Psoas muscle (tissue), 8 donors: Measurements from ENCODE around the gene LMF1. TPM values are rescaled to one million over a fixed set of nuclear protein-coding genes. Genes with fewer than 3 reads are reported as not detected.

Experiments used
- ATAC-seq, 4 donors: fragments of 200-7000 bp; cut with Tn5 transposase; one replicate each; pipeline ENCODE4 v1.9.1; 2020; ENCODE audit warnings: moderate library complexity in 3 of 4, mild to moderate bottlenecking in 2 of 4
- DNase-seq, 2 donors: peaks; one replicate each; pipeline ENCODE4 v3.0.0-alpha.2; 2020
- H3K27ac ChIP-seq: fragments of 200-600 bp; one replicate; pipeline ENCODE4 v1.8.0; 2022
- H3K27me3 ChIP-seq, 3 donors: fragments of 200-600 bp in 1 of 3; one replicate each; pipeline versions ENCODE4 v1.6.1 to v1.8.0; 2013 to 2022; ENCODE audit warnings: low read length in 2 of 3, mild to moderate bottlenecking in 2 of 3, moderate library complexity in 1 of 3; ENCODE audit not compliant: insufficient read depth in 3 of 3
- H3K36me3 ChIP-seq, 2 donors: fragments of 200-600 bp in 1 of 2; one replicate each; pipeline versions ENCODE4 v1.6.1 to v1.8.0; 2013 to 2022; ENCODE audit warnings: low read depth in 1 of 2, mild to moderate bottlenecking in 1 of 2, moderate library complexity in 1 of 2; ENCODE audit not compliant: insufficient read depth in 1 of 2
- H3K4me1 ChIP-seq: fragments of 200-600 bp; one replicate; pipeline ENCODE4 v1.8.0; 2022
- H3K4me3 ChIP-seq: fragments of 200-600 bp; one replicate; pipeline ENCODE4 v1.8.0; 2022; ENCODE audit warnings: mild to moderate bottlenecking
- H3K9me3 ChIP-seq: fragments of 200-600 bp; one replicate; pipeline ENCODE4 v1.8.0; 2022
- WGBS, 3 donors: extraction: QIAGEN DNeasy Blood & Tissue Kit; methylation state at CpG; one replicate each; pipeline versions ENCODE4 v1.1.6 to v1.1.7; 2013; 5-methylcytosine and 5-hydroxymethylcytosine counted together
- intact Hi-C, 2 donors: fragments of 100-400 bp; cut with DNase I; formaldehyde crosslinking; loops; one replicate each; pipeline versions ENCODE4 v1.11.0 to v1.14.2; 2022
- polyA plus RNA-seq, 3 donors: library from polyadenylated mRNA; stranded (reverse); fragments of 200-250 nt; gene quantifications; one replicate each; pipeline ENCODE4 v1.2.3, GENCODE V29; 2013
- total RNA-seq, 4 donors: library from RNA; stranded (reverse); fragmentation: NEBNext Ultra II Directional in 2 of 4; extraction: Animal tissue kit (Norgen Biotek cat#: 25700) in 2 of 4; gene quantifications; one replicate each; pipeline versions ENCODE4 v1.2.1 to v1.2.4, GENCODE V29; 2021 to 2023
- TF ChIP-seq, protein P1 (sequence below): fragments of 200-600 bp; IDR thresholded peaks from one replicate; pipeline ENCODE4 v1.8.0; 2022; ENCODE audit warnings: antibody characterized with exemption
- donor health status: healthy with polysubstance abuse.
- donor health status: DM: no; HTN: no; CAD: no; lungs with moderate emphysema.
- donor health status: Bipolar disorder and iron deficiency.
- donor health status: healthy.
- donor health status: DM: yes; HTN: yes; CAD: no.
- donor health status: DM: no; HTN: no; CAD: no.
- donor health status: DM: no; HTN: no; CAD: no.
- donor health status: DM: yes; HTN: yes; CAD: no.

LMF1 gene
- total and polyA plus RNA-seq, 7 donors: 1.9 to 9.0 (median 4.0) TPM

GRCh38 chr16:894841-895240, 75.9 kb downstream of the LMF1 start:
- WGBS, 3 donors: 90 to 91% (median 91%) methylated on average over 16 to 24 of the region's 24 CpGs
- TF ChIP-seq, protein P1, sequence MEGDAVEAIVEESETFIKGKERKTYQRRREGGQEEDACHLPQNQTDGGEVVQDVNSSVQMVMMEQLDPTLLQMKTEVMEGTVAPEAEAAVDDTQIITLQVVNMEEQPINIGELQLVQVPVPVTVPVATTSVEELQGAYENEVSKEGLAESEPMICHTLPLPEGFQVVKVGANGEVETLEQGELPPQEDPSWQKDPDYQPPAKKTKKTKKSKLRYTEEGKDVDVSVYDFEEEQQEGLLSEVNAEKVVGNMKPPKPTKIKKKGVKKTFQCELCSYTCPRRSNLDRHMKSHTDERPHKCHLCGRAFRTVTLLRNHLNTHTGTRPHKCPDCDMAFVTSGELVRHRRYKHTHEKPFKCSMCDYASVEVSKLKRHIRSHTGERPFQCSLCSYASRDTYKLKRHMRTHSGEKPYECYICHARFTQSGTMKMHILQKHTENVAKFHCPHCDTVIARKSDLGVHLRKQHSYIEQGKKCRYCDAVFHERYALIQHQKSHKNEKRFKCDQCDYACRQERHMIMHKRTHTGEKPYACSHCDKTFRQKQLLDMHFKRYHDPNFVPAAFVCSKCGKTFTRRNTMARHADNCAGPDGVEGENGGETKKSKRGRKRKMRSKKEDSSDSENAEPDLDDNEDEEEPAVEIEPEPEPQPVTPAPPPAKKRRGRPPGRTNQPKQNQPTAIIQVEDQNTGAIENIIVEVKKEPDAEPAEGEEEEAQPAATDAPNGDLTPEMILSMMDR: no peak
- Histone ChIP-seq H3K27ac (no peak overlapping the region), H3K9me3 (no peaks in the 10 kb centered on the region), H3K4me3 (no peak overlapping the region), H3K27me3 (no peaks in the 10 kb centered on the region), H3K4me1 (no peaks in the 10 kb centered on the region), H3K36me3 (no peaks in the 10 kb centered on the region)
- intact Hi-C loops: no loop called here
- peak in 1 of 2 donors; percentile 12 for DNase-seq
- ATAC-seq: no peak

- Histone ChIP-seq H3K27ac (no peak overlapping the region), H3K36me3 (no peaks in the 10 kb centered on the region), H3K27me3 (no peaks in the 10 kb centered on the region), H3K9me3 (no peaks in the 10 kb centered on the region), H3K4me3 (no peak overlapping the region), H3K4me1 (no peaks in the 10 kb centered on the region)
- WGBS, 3 donors: 79 to 83% (median 80%) methylated on average over 27 of the region's 27 CpGs
- TF ChIP-seq, protein P1: no peak
- ATAC-seq (no peak), DNase-seq (peak in 1 of 2 donors; percentile 29)
- intact Hi-C loops: no loop called here
Observed at GRCh38 chr16:894136-894535, 76.6 kb downstream of the LMF1 start.

DNA sequence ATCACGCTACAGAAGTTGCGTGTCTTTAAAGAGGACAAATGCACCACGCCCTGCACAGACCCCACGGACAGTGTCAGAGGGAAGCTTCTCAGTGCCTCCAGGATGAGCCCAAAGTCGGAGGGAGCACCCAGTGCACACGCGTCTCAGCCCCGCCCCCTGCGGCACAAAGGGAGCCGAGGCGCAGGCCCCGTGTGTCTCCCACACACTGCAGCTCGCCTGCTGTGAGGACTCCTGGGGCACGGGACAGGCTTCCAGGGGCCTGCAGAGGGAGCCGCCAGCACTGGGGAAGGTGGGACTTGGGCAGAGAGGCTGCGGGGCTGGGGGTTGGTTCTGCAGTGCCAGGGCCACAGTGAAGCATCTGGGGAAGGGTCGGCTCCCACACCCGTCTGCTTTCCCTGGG, 77.4 kb downstream of the LMF1 start:
- peak in 1 of 2 donors; percentile 3 for DNase-seq
- intact Hi-C loops: no loop called here
- no peaks in the 10 kb centered on the region for H3K27me3 ChIP-seq

GRCh38 chr16:892536-893255, 78.1 kb downstream of the LMF1 start:
- Histone ChIP-seq H3K27me3 (no peaks in the 10 kb centered on the region), H3K9me3 (no peaks in the 10 kb centered on the region), H3K27ac (no peak overlapping the region), H3K4me3 (no peak overlapping the region), H3K4me1 (no peaks in the 10 kb centered on the region), H3K36me3 (no peaks in the 10 kb centered on the region)
- ATAC-seq: no peak
- TF ChIP-seq, protein P1: no peak
- DNase-seq: peak in 1 of 2 donors; percentile 13
- WGBS, 3 donors: 82 to 89% (median 87%) methylated on average over 32 to 35 of the region's 35 CpGs
- intact Hi-C loops: no loop called here

More for the DNA sequence above, 77.4 kb downstream of the LMF1 start:
- H3K27ac ChIP-seq: no peak overlapping the region
- no peak overlapping the region for H3K4me3 ChIP-seq
- H3K4me1 ChIP-seq: no peaks in the 10 kb centered on the region
- TF ChIP-seq, protein P1: no peak
- H3K9me3 ChIP-seq: no peaks in the 10 kb centered on the region
- WGBS, 3 donors: 85 to 93% (median 92%) methylated on average over 18 of the region's 18 CpGs
- ATAC-seq: no peak
- H3K36me3 ChIP-seq: no peaks in the 10 kb centered on the region

DNA sequence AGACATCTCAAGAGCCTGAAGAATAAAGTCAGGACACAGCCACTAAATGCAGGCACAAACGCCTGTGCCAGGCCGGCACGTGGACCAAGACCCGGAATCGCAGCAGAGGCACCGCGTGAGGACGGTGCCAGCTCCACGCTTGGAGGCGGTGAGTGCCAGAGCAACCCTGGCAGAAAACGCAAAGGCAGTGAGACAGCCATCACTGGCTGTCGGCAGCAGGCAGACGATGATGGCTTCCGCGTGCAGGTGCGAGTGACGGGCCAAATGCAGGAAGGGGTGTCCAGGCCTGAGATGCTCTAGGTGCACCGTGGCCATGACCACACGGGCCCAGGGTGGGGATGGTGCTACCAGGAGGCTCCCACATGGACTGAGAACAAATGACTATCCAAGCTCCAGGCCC, 78.8 kb downstream of the LMF1 start:
- Histone ChIP-seq H3K4me1 (no peaks in the 10 kb centered on the region), H3K27me3 (no peaks in the 10 kb centered on the region), H3K36me3 (no peaks in the 10 kb centered on the region), H3K9me3 (no peaks in the 10 kb centered on the region), H3K27ac (no peak overlapping the region), H3K4me3 (no peak overlapping the region)
- 77 to 87% (median 77%) methylated on average over 19 of the region's 19 CpGs for WGBS, 3 donors
- intact Hi-C loops: no loop called here
- peak in 1 of 2 donors; percentile 4 for DNase-seq
- TF ChIP-seq, protein P1: no peak
- no peak for ATAC-seq
